H9 (cell line): ENCODE measurements around the gene HIP1R. TPM values are rescaled to one million over a fixed set of nuclear protein-coding genes. Genes with fewer than 3 reads are reported as not detected.

Experiments
- DNase-seq: peaks from one replicate; pipeline ENCODE4 v3.0.0-alpha.2; 2017
- H2AFZ ChIP-seq: one replicate; pipeline ENCODE4 v1.6.1; 2013; ENCODE audit warnings: mild to moderate bottlenecking, low read length, control low read depth, moderate library complexity
- H2AK5ac ChIP-seq: 2 replicates; pipeline ENCODE4 v1.6.1; 2013; ENCODE audit warnings: low read length, control low read depth, mixed read lengths; ENCODE audit not compliant: insufficient read length
- H2BK120ac ChIP-seq: one replicate; pipeline ENCODE4 v1.6.1; 2013; ENCODE audit warnings: low read depth, mild to moderate bottlenecking, low read length, control low read depth, inconsistent platforms; ENCODE audit not compliant: poor library complexity, severe bottlenecking
- H2BK12ac ChIP-seq: 2 replicates; pipeline ENCODE4 v1.6.1; 2013; ENCODE audit warnings: low read length, control low read depth, mixed read lengths, low read depth; ENCODE audit not compliant: insufficient read length
- H2BK15ac ChIP-seq: 2 replicates; pipeline ENCODE4 v1.6.1; 2013; ENCODE audit warnings: low read depth, low read length, control low read depth
- H2BK20ac ChIP-seq: one replicate; pipeline ENCODE4 v1.6.1; 2013; ENCODE audit warnings: low read depth, mild to moderate bottlenecking, low read length, control low read depth, inconsistent platforms; ENCODE audit not compliant: poor library complexity, severe bottlenecking
- H2BK5ac ChIP-seq: 2 replicates; pipeline ENCODE4 v1.6.1; 2013; ENCODE audit warnings: low read length, control low read depth, mixed read lengths; ENCODE audit not compliant: insufficient read length
- H3K14ac ChIP-seq: 2 replicates; pipeline ENCODE4 v1.6.1; 2013; ENCODE audit warnings: low read length, control low read depth; ENCODE audit not compliant: insufficient read depth
- H3K18ac ChIP-seq: 2 replicates; pipeline ENCODE4 v1.6.1; 2013; ENCODE audit warnings: low read depth, mild to moderate bottlenecking, mixed read lengths, low read length, control low read depth; ENCODE audit not compliant: insufficient read length
- H3K23ac ChIP-seq: 2 replicates; pipeline ENCODE4 v1.6.1; 2013; ENCODE audit warnings: low read length, control low read depth, mixed read lengths, low read depth; ENCODE audit not compliant: insufficient read length
- H3K23me2 ChIP-seq: 2 replicates; pipeline ENCODE4 v1.6.1; 2013; ENCODE audit warnings: low read depth, mild to moderate bottlenecking, mixed read lengths, low read length, control low read depth; ENCODE audit not compliant: insufficient read length, poor library complexity, severe bottlenecking
- H3K27ac ChIP-seq: 2 replicates; pipeline ENCODE4 v1.5.1; 2013; ENCODE audit warnings: low read length, control low read depth, mixed read lengths, low read depth; ENCODE audit not compliant: insufficient read length
- H3K27me3 ChIP-seq: 2 replicates; pipeline ENCODE4 v1.6.1; 2013; ENCODE audit warnings: low read length, control low read depth, inconsistent platforms; ENCODE audit not compliant: insufficient read depth
- H3K4ac ChIP-seq: 2 replicates; pipeline ENCODE4 v1.6.1; 2013; ENCODE audit warnings: low read depth, mild to moderate bottlenecking, control low read depth, inconsistent platforms, low read length, moderate library complexity
- H3K4me1 ChIP-seq: 2 replicates; pipeline ENCODE4 v1.6.1; 2013; ENCODE audit warnings: low read length, control low read depth, inconsistent platforms; ENCODE audit not compliant: insufficient read depth
- H3K4me2 ChIP-seq: 2 replicates; pipeline ENCODE4 v1.6.1; 2013; ENCODE audit warnings: low read length, control low read depth, mixed read lengths; ENCODE audit not compliant: insufficient read length, insufficient read depth
- H3K56ac ChIP-seq: 2 replicates; pipeline ENCODE4 v1.6.1; 2013; ENCODE audit warnings: low read depth, mild to moderate bottlenecking, mixed read lengths, low read length, control low read depth; ENCODE audit not compliant: insufficient read length
- H3K79me1 ChIP-seq: 2 replicates; pipeline ENCODE4 v1.6.1; 2013; ENCODE audit warnings: low read depth, mild to moderate bottlenecking, moderate library complexity, low read length, control low read depth, inconsistent platforms; ENCODE audit not compliant: insufficient read depth, poor library complexity, severe bottlenecking
- H3K79me2 ChIP-seq: 2 replicates; pipeline ENCODE4 v1.6.1; 2013; ENCODE audit warnings: low read length, control low read depth, inconsistent platforms; ENCODE audit not compliant: insufficient read depth
- H3K9ac ChIP-seq: 2 replicates; pipeline ENCODE4 v1.6.1; 2013; ENCODE audit warnings: low read length, control low read depth, mixed read lengths; ENCODE audit not compliant: insufficient read length; ENCODE audit errors: extremely low read depth
- H3K9me3 ChIP-seq: one replicate; pipeline ENCODE4 v1.6.1; 2013; ENCODE audit warnings: low read depth, low read length, inconsistent platforms; ENCODE audit not compliant: control insufficient read depth
- H3T11ph ChIP-seq: one replicate; pipeline ENCODE4 v1.6.1; 2013; ENCODE audit warnings: mild to moderate bottlenecking, low read length, control low read depth, inconsistent platforms
- H4K20me1 ChIP-seq: one replicate; pipeline ENCODE4 v1.6.1; 2013; ENCODE audit not compliant: control insufficient read depth, insufficient read length, insufficient read depth
- H4K5ac ChIP-seq: 2 replicates; pipeline ENCODE4 v1.6.1; 2013; ENCODE audit warnings: low read depth, mild to moderate bottlenecking, mixed read lengths, low read length, control low read depth; ENCODE audit not compliant: insufficient read length
- H4K8ac ChIP-seq: replicated peaks from 2 replicates; pipeline ENCODE4 v1.6.1; 2013; ENCODE audit warnings: low read length, control low read depth, mixed read lengths, low read depth; ENCODE audit not compliant: insufficient read length
- H4K91ac ChIP-seq: 2 replicates; pipeline ENCODE4 v1.6.1; 2013; ENCODE audit warnings: low read depth, mild to moderate bottlenecking, moderate library complexity, mixed read lengths, low read length, control low read depth; ENCODE audit not compliant: insufficient read length
- H3K27ac Mint-ChIP-seq, 3 experiments: 2 replicates in 2 of 3; 3 replicates in 1 of 3; pipeline ENCODE4 v1.8.0; 2020 to 2021; ENCODE audit warnings: mixed read lengths in 3 of 3, mild to moderate bottlenecking in 1 of 3, moderate library complexity in 1 of 3
- H3K27me3 Mint-ChIP-seq: 2 replicates; pipeline ENCODE4 v1.8.0; 2021; ENCODE audit warnings: low read depth, mild to moderate bottlenecking, moderate library complexity, mixed read lengths
- H3K36me3 Mint-ChIP-seq, 3 experiments: 2 replicates in 2 of 3; 3 replicates in 1 of 3; pipeline ENCODE4 v1.8.0; 2020 to 2021; ENCODE audit warnings: low read depth in 3 of 3, mixed read lengths in 3 of 3; ENCODE audit not compliant: insufficient read depth in 1 of 3
- H3K4me1 Mint-ChIP-seq, 2 experiments: 2 replicates each; pipeline ENCODE4 v1.8.0; 2020; ENCODE audit warnings: mixed read lengths in 2 of 2
- H3K4me3 Mint-ChIP-seq, 2 experiments: 2 replicates in 1 of 2; 3 replicates in 1 of 2; pipeline ENCODE4 v1.8.0; 2020 to 2021; ENCODE audit warnings: mild to moderate bottlenecking in 2 of 2, mixed read lengths in 2 of 2, moderate library complexity in 1 of 2
- H3K9me3 Mint-ChIP-seq, 2 experiments: 2 replicates in 1 of 2; 3 replicates in 1 of 2; pipeline ENCODE4 v1.8.0; 2020; ENCODE audit warnings: mild to moderate bottlenecking in 2 of 2, mixed read lengths in 2 of 2, moderate library complexity in 1 of 2
- CTCF ChIP-seq: fragments of 200-600 bp; sonication (generic); conservative IDR thresholded peaks from 3 replicates; pipeline ENCODE4 v1.8.0; 2021; ENCODE audit warnings: antibody characterized with exemption, mild to moderate bottlenecking
- WGBS: extraction: QIAGEN DNeasy Blood & Tissue Kit; methylation state at CpG from one replicate; pipeline ENCODE4 v1.1.7; 2013; ENCODE audit warnings: missing lambda C conversion rate, low lambda C conversion rate, mixed read lengths; ENCODE audit not compliant: insufficient read length; ENCODE audit errors: extremely low coverage; 5-methylcytosine and 5-hydroxymethylcytosine counted together
- total RNA-seq: library from RNA; stranded (reverse); gene quantifications from 2 replicates; pipeline ENCODE4 v1.2.1, GENCODE V29; 2021

HIP1R gene
- total RNA-seq, 1 experiment from 2014 or later: 17.4 TPM

DNA sequence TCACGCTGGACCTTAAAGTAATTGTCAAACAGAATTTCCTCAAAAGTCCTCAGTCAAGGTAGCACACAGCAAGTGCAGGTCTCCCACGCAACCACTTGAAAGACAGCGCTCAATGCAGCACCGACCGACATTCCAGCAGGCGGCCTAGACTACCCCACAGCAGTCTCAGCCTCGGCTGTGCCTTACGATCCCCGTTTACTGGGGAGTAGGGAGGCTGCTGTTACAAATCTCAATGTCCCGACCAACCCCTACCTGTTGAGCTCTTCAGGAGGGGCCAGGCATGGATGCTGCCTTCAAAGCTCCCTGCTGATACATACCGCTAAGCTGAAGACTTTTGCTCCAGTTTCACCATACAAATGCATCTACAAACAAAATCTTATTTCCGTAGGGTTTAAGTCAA is 38.8 kb downstream of the HIP1R start:
- no peaks in the 10 kb centered on the region; a peak in 1 of 5 replicates for H3K9me3 Mint-ChIP-seq
- no peak overlapping the region for H3T11ph ChIP-seq
- H4K5ac ChIP-seq: no peak overlapping the region
- no peak overlapping the region for H2BK12ac ChIP-seq
- H3K23ac ChIP-seq: no peak overlapping the region
- no peak overlapping the region for H3K27ac ChIP-seq
- no peak overlapping the region for H3K27ac Mint-ChIP-seq
- no peak overlapping the region for H4K8ac ChIP-seq
- H3K4me1 Mint-ChIP-seq: peaks cover 30 to 43% of the 10 kb centered on the region in 2 experiments
- no peaks in the 10 kb centered on the region for H3K23me2 ChIP-seq
- no peaks in the 10 kb centered on the region for H3K4me1 ChIP-seq
- no peak overlapping the region for H3K56ac ChIP-seq
- H3K79me2 ChIP-seq: no peaks in the 10 kb centered on the region
- DNase-seq: peak; percentile 58
- H4K91ac ChIP-seq: no peak overlapping the region
- WGBS: no CpG with 5 or more reads among the region's 12 CpGs
- no peak overlapping the region for H2BK15ac ChIP-seq
- H3K9ac ChIP-seq: no peak overlapping the region
- H3K79me1 ChIP-seq: no peaks in the 10 kb centered on the region
- no peak overlapping the region for H2AK5ac ChIP-seq
- peaks cover 19 to 22% (median 19%) of the 10 kb centered on the region in 3 experiments for H3K36me3 Mint-ChIP-seq
- H3K27me3 Mint-ChIP-seq: peaks cover 100% of the 10 kb centered on the region
- no peaks in the 10 kb centered on the region for H3K9me3 ChIP-seq
- no peak overlapping the region for H3K14ac ChIP-seq
- no peak overlapping the region for H2BK120ac ChIP-seq
- H3K4me2 ChIP-seq: no peak overlapping the region
- H4K20me1 ChIP-seq: peaks cover 2% of the 10 kb centered on the region
- no peak overlapping the region for H2AFZ ChIP-seq
- no peak overlapping the region for H3K4me3 Mint-ChIP-seq
- H3K27me3 ChIP-seq: peaks cover 78% of the 10 kb centered on the region
- no peak overlapping the region for H3K18ac ChIP-seq
- no peak overlapping the region for H2BK5ac ChIP-seq
- H2BK20ac ChIP-seq: no peak overlapping the region
- no peak for TF ChIP-seq CTCF
- no peak overlapping the region for H3K4ac ChIP-seq
